Testis (tissue), 2 donors: ENCODE results near the gene ATG16L1.

Experiments
- POLR2A ChIP-seq: fragments of 450-650 bp; IDR thresholded peaks from one replicate; pipeline ENCODE4 v1.6.1; 2017; ENCODE audit warnings: antibody characterized with exemption, mild to moderate bottlenecking, moderate library complexity
- TF ChIP-seq, protein P1 (sequence below), 3 experiments: fragments of 450-650 bp in 2 of 3; fragments of 200-600 bp in 1 of 3; sonication (generic) in 1 of 3; IDR thresholded peaks; one replicate each; pipeline ENCODE4 v1.5.1; 2016 to 2019; ENCODE audit warnings: antibody characterized with exemption in 3 of 3, mild to moderate bottlenecking in 2 of 3, moderate library complexity in 1 of 3

DNA sequence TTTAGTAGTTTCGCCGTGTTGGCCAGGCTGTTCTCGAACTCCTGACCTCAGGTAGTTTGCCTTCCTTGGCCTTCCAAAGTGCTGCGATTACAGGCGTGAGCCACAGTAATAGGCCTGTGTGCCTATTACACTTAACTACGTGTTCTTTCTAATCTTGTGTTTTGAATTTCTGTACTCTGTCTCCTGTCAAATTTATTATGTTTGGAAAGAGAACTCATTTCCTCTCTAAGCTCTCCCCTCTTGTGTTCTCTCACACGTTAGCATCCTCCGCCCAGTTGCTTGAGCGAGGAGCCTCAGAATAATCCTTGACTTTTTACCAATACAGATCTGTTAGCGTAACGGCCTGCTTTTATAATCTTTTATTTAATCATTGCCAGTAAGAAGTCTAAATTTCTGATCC lies 3.7 kb downstream of the ATG16L1 start:
- no peak for TF ChIP-seq POLR2A
- TF ChIP-seq, protein P1, sequence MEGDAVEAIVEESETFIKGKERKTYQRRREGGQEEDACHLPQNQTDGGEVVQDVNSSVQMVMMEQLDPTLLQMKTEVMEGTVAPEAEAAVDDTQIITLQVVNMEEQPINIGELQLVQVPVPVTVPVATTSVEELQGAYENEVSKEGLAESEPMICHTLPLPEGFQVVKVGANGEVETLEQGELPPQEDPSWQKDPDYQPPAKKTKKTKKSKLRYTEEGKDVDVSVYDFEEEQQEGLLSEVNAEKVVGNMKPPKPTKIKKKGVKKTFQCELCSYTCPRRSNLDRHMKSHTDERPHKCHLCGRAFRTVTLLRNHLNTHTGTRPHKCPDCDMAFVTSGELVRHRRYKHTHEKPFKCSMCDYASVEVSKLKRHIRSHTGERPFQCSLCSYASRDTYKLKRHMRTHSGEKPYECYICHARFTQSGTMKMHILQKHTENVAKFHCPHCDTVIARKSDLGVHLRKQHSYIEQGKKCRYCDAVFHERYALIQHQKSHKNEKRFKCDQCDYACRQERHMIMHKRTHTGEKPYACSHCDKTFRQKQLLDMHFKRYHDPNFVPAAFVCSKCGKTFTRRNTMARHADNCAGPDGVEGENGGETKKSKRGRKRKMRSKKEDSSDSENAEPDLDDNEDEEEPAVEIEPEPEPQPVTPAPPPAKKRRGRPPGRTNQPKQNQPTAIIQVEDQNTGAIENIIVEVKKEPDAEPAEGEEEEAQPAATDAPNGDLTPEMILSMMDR (IDR thresholded peaks at IDR 0.05): no peak
